Prostate gland (tissue), 2 donors: ENCODE measurements around the gene TMEM229B. TPM values are rescaled to one million over a fixed set of nuclear protein-coding genes. Genes with fewer than 3 reads are reported as not detected.

Experiments used
- DNase-seq: peaks from one replicate; pipeline ENCODE4 v3.0.0-alpha.2; 2019; ENCODE audit warnings: low spot score
- H3K27ac ChIP-seq, 2 donors: fragments of 200-600 bp; sonication (generic); 2 replicates each; pipeline ENCODE4 v1.5.1; 2017 to 2019
- H3K27me3 ChIP-seq: fragments of 200-600 bp; sonication (generic); replicated peaks from 2 replicates; pipeline ENCODE4 v1.5.1; 2019; ENCODE audit not compliant: insufficient read depth
- H3K36me3 ChIP-seq, 2 donors: fragments of 200-600 bp; sonication (generic); 1 replicate in 1 of 2; 2 replicates in 1 of 2; pipeline versions ENCODE4 v1.5.1 to v1.8.1; 2017 to 2019
- H3K4me1 ChIP-seq: fragments of 200-600 bp; sonication (generic); replicated peaks from 2 replicates; pipeline ENCODE4 v1.5.1; 2019
- H3K4me3 ChIP-seq, 2 donors: fragments of 200-600 bp; sonication (generic); 2 replicates each; pipeline ENCODE4 v1.5.1; 2017 to 2019
- H3K9me3 ChIP-seq: fragments of 200-600 bp; sonication (generic); 2 replicates; pipeline ENCODE4 v1.5.1; 2017
- CTCF ChIP-seq, 4 experiments: fragments of 200-600 bp in 2 of 4; fragments of 450-650 bp in 2 of 4; sonication (generic) in 2 of 4; IDR thresholded peaks; 1 replicate in 3 of 4; 2 replicates in 1 of 4; pipeline ENCODE4 v1.5.1; 2016 to 2019; ENCODE audit warnings: antibody characterized with exemption in 4 of 4, mild to moderate bottlenecking in 2 of 4, moderate library complexity in 2 of 4
- POLR2A ChIP-seq: fragments of 450-650 bp; IDR thresholded peaks from one replicate; pipeline ENCODE4 v1.6.1; 2016; ENCODE audit warnings: antibody characterized with exemption, mild to moderate bottlenecking
- POLR2AphosphoS5 ChIP-seq: sonication (generic); formaldehyde crosslinking; IDR thresholded peaks from one replicate; pipeline ENCODE4 v1.6.1; 2017; ENCODE audit warnings: antibody characterized with exemption
- WGBS: methylation state at CpG from one replicate; pipeline ENCODE4 v1.1.5; 2018; 5-methylcytosine and 5-hydroxymethylcytosine counted together
- intact Hi-C: fragments of 100-400 bp; cut with DNase I; formaldehyde crosslinking; loops from one replicate; pipeline ENCODE4 v1.14.2; 2022
- total RNA-seq, 2 donors: library from RNA; depleted of rRNA; stranded (reverse); fragments of >200 nt; gene quantifications; one replicate each; pipeline ENCODE4 v1.1.0, GENCODE V29; 2016

The TMEM229B gene
- total RNA-seq, 2 donors from 2014 or later = 5.7 to 85.4 TPM

- TF ChIP-seq CTCF (IDR thresholded peaks at IDR 0.05) (no peak), POLR2A (no peak), POLR2AphosphoS5 (no peak)
- intact Hi-C loops = no loop called here
- 52% methylated on average over 2 of the region's 2 CpGs for WGBS
- H3K4me1 ChIP-seq = no peaks in the 10 kb centered on the region
- no peaks in the 10 kb centered on the region for H3K27me3 ChIP-seq
- H3K36me3 ChIP-seq = no peaks in the 10 kb centered on the region
- no peak for DNase-seq
- H3K27ac ChIP-seq = no peak overlapping the region
- no peak overlapping the region for H3K4me3 ChIP-seq
- H3K9me3 ChIP-seq = no peaks in the 10 kb centered on the region
Observed at GRCh38 chr14:67516676-67517075, 28.2 kb upstream of the TMEM229B start.

- peak overlapping the region in 1 of 2 donors; percentile 71 for H3K27ac ChIP-seq
- H3K4me1 ChIP-seq = no peaks in the 10 kb centered on the region
- intact Hi-C loops = loop anchor here (2.0 kb wide), 1 partner anchor 87 kb away; no protein-coding TSS in a partner anchor
- 11% methylated on average over 16 of the region's 45 CpGs for WGBS
- no peak for DNase-seq
- peak overlapping the region; percentile 91 to 94 for H3K4me3 ChIP-seq
- no peaks in the 10 kb centered on the region for H3K36me3 ChIP-seq
- TF ChIP-seq POLR2A = no peak
- no peak for TF ChIP-seq POLR2AphosphoS5
- TF ChIP-seq CTCF (IDR thresholded peaks at IDR 0.05) = no peak
- H3K27me3 ChIP-seq = no peaks in the 10 kb centered on the region
- H3K9me3 ChIP-seq = no peaks in the 10 kb centered on the region
Observed at GRCh38 chr14:67515386-67516079, 27.0 kb upstream of the TMEM229B start.

- DNase-seq = no peak
- H3K27ac ChIP-seq = peak overlapping the region; percentile 71 to 79
- H3K27me3 ChIP-seq = no peaks in the 10 kb centered on the region
- intact Hi-C loops = loop anchor here (2.0 kb wide), 1 partner anchor 86 kb away; no protein-coding TSS in a partner anchor
- peak overlapping the region; percentile 91 to 94 for H3K4me3 ChIP-seq
- no peaks in the 10 kb centered on the region for H3K4me1 ChIP-seq
- H3K9me3 ChIP-seq = no peaks in the 10 kb centered on the region
- H3K36me3 ChIP-seq = no peaks in the 10 kb centered on the region
- under 1% methylated on average over 47 of the region's 75 CpGs for WGBS
- TF ChIP-seq CTCF (IDR thresholded peaks at IDR 0.05) = no peak
- no peak for TF ChIP-seq POLR2AphosphoS5
- no peak for TF ChIP-seq POLR2A
Observed at GRCh38 chr14:67514650-67515385, 26.3 kb upstream of the TMEM229B start.

GRCh38 chr14:67514203-67514607, 25.7 kb upstream of the TMEM229B start:
- no peak for TF ChIP-seq POLR2A
- TF ChIP-seq CTCF (IDR thresholded peaks at IDR 0.05) = no peak
- no peak for TF ChIP-seq POLR2AphosphoS5
- no peaks in the 10 kb centered on the region for H3K36me3 ChIP-seq
- peak overlapping the region; percentile 91 to 94 for H3K4me3 ChIP-seq
- no peaks in the 10 kb centered on the region for H3K4me1 ChIP-seq
- H3K27ac ChIP-seq = peak overlapping the region; percentile 71 to 79
- H3K27me3 ChIP-seq = no peaks in the 10 kb centered on the region
- H3K9me3 ChIP-seq = no peaks in the 10 kb centered on the region
- DNase-seq = peak; percentile 50
- intact Hi-C loops = loop anchor here (2.0 kb wide), 1 partner anchor 85 kb away; no protein-coding TSS in a partner anchor
- WGBS = 21% methylated on average over 9 of the region's 9 CpGs
